GM19240 (cell line): ENCODE results near the gene GIMD1.

ENCODE experiments used
- DNase-seq: peaks from one replicate; pipeline ENCODE4 v3.0.0; 2011; ENCODE audit warnings: low spot score; ENCODE audit not compliant: insufficient read length

GIMD1 gene

DNA sequence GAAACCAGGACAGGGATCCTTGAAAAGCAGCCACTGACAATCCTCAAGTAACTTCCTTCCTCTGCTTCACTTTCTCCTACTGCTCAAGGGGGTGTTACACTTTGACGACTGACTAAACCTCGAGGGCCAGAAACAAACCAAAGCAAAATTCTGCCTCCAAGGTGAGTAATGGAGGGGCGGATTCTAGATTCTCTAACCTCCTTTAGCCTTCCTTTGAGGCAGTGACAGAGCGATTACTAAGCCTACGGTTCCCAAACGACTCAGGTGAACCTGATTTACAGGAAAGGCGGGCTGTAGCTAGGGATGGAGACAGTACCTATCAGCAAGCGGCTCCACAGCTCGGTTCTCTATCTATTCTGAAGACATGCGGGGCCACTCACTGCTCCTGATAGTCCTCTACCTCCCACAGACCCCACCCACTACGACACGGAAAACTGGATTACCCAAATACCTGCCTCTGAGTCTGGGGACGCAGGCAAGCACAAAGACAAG is 53.1 kb downstream of the GIMD1 start:
- DNase-seq = no peak

GRCh38 chr4:106314960-106315359 is 53.6 kb downstream of the GIMD1 start:
- DNase-seq = no peak

DNA sequence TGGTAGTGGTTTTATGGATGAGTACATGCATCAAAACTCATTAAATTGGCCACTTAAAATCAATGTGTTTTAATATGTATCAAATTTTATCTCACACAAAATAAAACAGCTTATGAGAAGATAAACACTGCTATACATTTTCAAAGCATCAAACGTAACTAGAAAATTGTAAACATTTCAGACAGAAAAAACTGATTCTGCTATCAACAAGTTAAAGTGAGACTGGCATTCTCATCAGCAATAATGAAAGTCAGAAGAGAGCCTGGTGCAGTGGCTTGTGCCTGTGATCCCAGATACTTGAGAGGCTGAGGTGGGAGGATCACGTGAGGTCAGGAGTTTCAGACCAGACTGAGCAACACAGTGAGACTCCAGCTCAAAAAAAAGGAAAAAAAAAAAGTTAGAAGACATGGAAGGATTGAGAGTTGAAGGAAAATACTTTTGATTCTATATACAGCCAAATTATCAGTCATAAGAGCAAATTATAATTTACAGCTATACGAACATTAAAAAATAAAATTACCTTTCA is 55.5 kb downstream of the GIMD1 start:
- no peak for DNase-seq

GRCh38 chr4:106312377-106312776 is 56.2 kb downstream of the GIMD1 start:
- DNase-seq = no peak
